Neural crest cell (in vitro differentiated cells): ENCODE measurements around the gene ELK3. TPM values are rescaled to one million over a fixed set of nuclear protein-coding genes. Genes with fewer than 3 reads are reported as not detected.

ENCODE experiments used
- DNase-seq: peaks from one replicate; pipeline ENCODE4 v3.0.0; 2021; ENCODE audit warnings: low read depth, mixed read lengths, low spot score
- H3K27ac Mint-ChIP-seq: one replicate; pipeline ENCODE4 v1.8.0; 2021; ENCODE audit warnings: mild to moderate bottlenecking, mixed read lengths; ENCODE audit not compliant: unreplicated experiment
- H3K27me3 Mint-ChIP-seq: 2 replicates; pipeline ENCODE4 v1.8.0; 2021; ENCODE audit warnings: low read depth, mild to moderate bottlenecking, mixed read lengths
- H3K36me3 Mint-ChIP-seq: 2 replicates; pipeline ENCODE4 v1.8.0; 2021; ENCODE audit warnings: low read depth, mild to moderate bottlenecking, mixed read lengths
- H3K4me1 Mint-ChIP-seq: 2 replicates; pipeline ENCODE4 v1.8.0; 2021; ENCODE audit warnings: mixed read lengths
- H3K4me3 Mint-ChIP-seq: one replicate; pipeline ENCODE4 v1.8.0; 2021; ENCODE audit warnings: mild to moderate bottlenecking, mixed read lengths
- H3K9me3 Mint-ChIP-seq: 2 replicates; pipeline ENCODE4 v1.8.0; 2021; ENCODE audit warnings: mixed read lengths
- CTCF ChIP-seq: fragments of 200-600 bp; sonication (generic); conservative IDR thresholded peaks from 2 replicates; pipeline ENCODE4 v1.5.0; 2021; ENCODE audit warnings: antibody characterized with exemption, mild to moderate bottlenecking
- total RNA-seq: library from RNA; stranded (reverse); gene quantifications from 2 replicates; pipeline ENCODE4 v1.2.1, GENCODE V29; 2021

Gene ELK3
- total RNA-seq, 1 donor from 2014 or later: 19.0 TPM

GRCh38 chr12:96241431-96241830 is 47.3 kb downstream of the ELK3 start:
- no peaks in the 10 kb centered on the region for H3K27me3 Mint-ChIP-seq
- no peak for DNase-seq
- no peak overlapping the region for H3K4me3 Mint-ChIP-seq
- H3K4me1 Mint-ChIP-seq: peaks cover 8% of the 10 kb centered on the region
- no peaks in the 10 kb centered on the region for H3K36me3 Mint-ChIP-seq
- H3K27ac Mint-ChIP-seq: no peak overlapping the region
- TF ChIP-seq CTCF: no peak
- H3K9me3 Mint-ChIP-seq: no peaks in the 10 kb centered on the region

GRCh38 chr12:96241846-96242256 is 47.7 kb downstream of the ELK3 start:
- Mint-ChIP-seq H3K27ac (no peak overlapping the region), H3K27me3 (no peaks in the 10 kb centered on the region), H3K9me3 (no peaks in the 10 kb centered on the region), H3K4me3 (no peak overlapping the region), H3K36me3 (peaks cover 3% of the 10 kb centered on the region), H3K4me1 (peaks cover 8% of the 10 kb centered on the region)
- DNase-seq: no peak
- no peak for TF ChIP-seq CTCF

GRCh38 chr12:96242597-96242996 is 48.4 kb downstream of the ELK3 start:
- Mint-ChIP-seq H3K27ac (no peak overlapping the region), H3K27me3 (no peaks in the 10 kb centered on the region), H3K9me3 (no peaks in the 10 kb centered on the region), H3K36me3 (peaks cover 6% of the 10 kb centered on the region), H3K4me3 (no peak overlapping the region), H3K4me1 (peaks cover 8% of the 10 kb centered on the region)
- no peak for TF ChIP-seq CTCF
- DNase-seq: no peak

GRCh38 chr12:96244826-96245225 is 50.7 kb downstream of the ELK3 start:
- no peak for DNase-seq
- Mint-ChIP-seq H3K36me3 (peaks cover 12% of the 10 kb centered on the region), H3K4me3 (no peak overlapping the region), H3K27me3 (no peaks in the 10 kb centered on the region), H3K4me1 (peaks cover 8% of the 10 kb centered on the region), H3K27ac (no peak overlapping the region), H3K9me3 (no peaks in the 10 kb centered on the region)
- no peak for TF ChIP-seq CTCF

- Mint-ChIP-seq H3K27ac (peak overlapping the region; percentile 0), H3K4me3 (no peak overlapping the region), H3K27me3 (no peaks in the 10 kb centered on the region), H3K4me1 (no peaks in the 10 kb centered on the region), H3K36me3 (peaks cover 18% of the 10 kb centered on the region), H3K9me3 (no peaks in the 10 kb centered on the region)
- TF ChIP-seq CTCF: no peak
- DNase-seq: no peak
Observed at GRCh38 chr12:96246926-96247505, 52.8 kb downstream of the ELK3 start.
